VCaP (cell line): Measurements from ENCODE around the gene CYP11A1.

Experiments
- H3K27ac ChIP-seq: fragments of 450-650 bp; 2 replicates; pipeline ENCODE4 v1.5.1; 2017
- CTCF ChIP-seq: fragments of 450-650 bp; conservative IDR thresholded peaks from 2 replicates; pipeline ENCODE4 v1.5.1; 2017; ENCODE audit warnings: mild to moderate bottlenecking, moderate library complexity

CYP11A1 gene

GRCh38 chr15:74367296-74367854, at the start of gene CYP11A1:
CYP11A1 (minus strand) TSS chr15:74367646; CDS start chr15:74367585, 61 bp downstream.
- TF ChIP-seq CTCF = no peak
- no peak within 1 kb of the TSS for H3K27ac ChIP-seq

GRCh38 chr15:74417225-74417624, 49.8 kb upstream of the CYP11A1 start:
- H3K27ac ChIP-seq = no peak overlapping the region
- no peak for TF ChIP-seq CTCF

GRCh38 chr15:74415966-74416916, 48.8 kb upstream of the CYP11A1 start:
- TF ChIP-seq CTCF = no peak
- H3K27ac ChIP-seq = no peak overlapping the region

GRCh38 chr15:74414603-74415338, 47.3 kb upstream of the CYP11A1 start:
- TF ChIP-seq CTCF = no peak
- H3K27ac ChIP-seq = no peak overlapping the region

GRCh38 chr15:74414081-74414580, 46.7 kb upstream of the CYP11A1 start:
- H3K27ac ChIP-seq = no peak overlapping the region
- TF ChIP-seq CTCF = no peak

- H3K27ac ChIP-seq = no peak overlapping the region
- TF ChIP-seq CTCF = no peak
Measured at GRCh38 chr15:74413350-74414080, 46.1 kb upstream of the CYP11A1 start.
